ENCODE results near the gene PRDM2.

Gene PRDM2

GRCh38 chr1:13864760-13865159 is 164.8 kb downstream of the PRDM2 start:
- no peaks in the 10 kb centered on the region for H3K4me1 Mint-ChIP-seq (ENCODE audit: low read depth)
- H3K4me3 Mint-ChIP-seq, result no peak overlapping the region
- H3K27me3 Mint-ChIP-seq, result peaks cover 10% of the 10 kb centered on the region
- H3K27ac Mint-ChIP-seq, result no peak overlapping the region
- no peak for DNase-seq
- no peaks in the 10 kb centered on the region for H3K9me3 Mint-ChIP-seq
- no peaks in the 10 kb centered on the region for H3K36me3 Mint-ChIP-seq (ENCODE audit: low read depth)

- H3K4me1 Mint-ChIP-seq (ENCODE audit: low read depth), result no peaks in the 10 kb centered on the region
- H3K27ac Mint-ChIP-seq, result no peak overlapping the region
- DNase-seq, result no peak
- peaks cover 19% of the 10 kb centered on the region for H3K27me3 Mint-ChIP-seq
- H3K36me3 Mint-ChIP-seq (ENCODE audit: low read depth), result no peaks in the 10 kb centered on the region
- no peak overlapping the region for H3K4me3 Mint-ChIP-seq
- no peaks in the 10 kb centered on the region for H3K9me3 Mint-ChIP-seq
Measured at GRCh38 chr1:13865851-13866250, 165.9 kb downstream of the PRDM2 start.

GRCh38 chr1:13867603-13868002 is 167.6 kb downstream of the PRDM2 start:
- Mint-ChIP-seq H3K4me1 (ENCODE audit: low read depth) (no peaks in the 10 kb centered on the region), H3K4me3 (no peak overlapping the region), H3K27me3 (peaks cover 26% of the 10 kb centered on the region), H3K36me3 (ENCODE audit: low read depth) (no peaks in the 10 kb centered on the region), H3K27ac (no peak overlapping the region), H3K9me3 (no peaks in the 10 kb centered on the region)
- DNase-seq, result no peak

- Mint-ChIP-seq H3K4me1 (ENCODE audit: low read depth) (no peaks in the 10 kb centered on the region), H3K27ac (no peak overlapping the region), H3K4me3 (no peak overlapping the region), H3K9me3 (no peaks in the 10 kb centered on the region), H3K27me3 (peaks cover 33% of the 10 kb centered on the region), H3K36me3 (ENCODE audit: low read depth) (no peaks in the 10 kb centered on the region)
- DNase-seq, result no peak
Measured at GRCh38 chr1:13869172-13869797, 169.3 kb downstream of the PRDM2 start.

GRCh38 chr1:13871413-13871812 is 171.4 kb downstream of the PRDM2 start:
- Mint-ChIP-seq H3K4me1 (ENCODE audit: low read depth) (no peaks in the 10 kb centered on the region), H3K36me3 (ENCODE audit: low read depth) (no peaks in the 10 kb centered on the region), H3K9me3 (no peaks in the 10 kb centered on the region), H3K4me3 (no peak overlapping the region), H3K27me3 (peaks cover 28% of the 10 kb centered on the region), H3K27ac (no peak overlapping the region)
- DNase-seq, result no peak

GRCh38 chr1:13871886-13872285 is 171.9 kb downstream of the PRDM2 start:
- H3K36me3 Mint-ChIP-seq (ENCODE audit: low read depth), result no peaks in the 10 kb centered on the region
- H3K4me1 Mint-ChIP-seq (ENCODE audit: low read depth), result no peaks in the 10 kb centered on the region
- H3K4me3 Mint-ChIP-seq, result no peak overlapping the region
- peaks cover 28% of the 10 kb centered on the region for H3K27me3 Mint-ChIP-seq
- no peak for DNase-seq
- H3K9me3 Mint-ChIP-seq, result no peaks in the 10 kb centered on the region
- H3K27ac Mint-ChIP-seq, result no peak overlapping the region

- H3K4me1 Mint-ChIP-seq (ENCODE audit: low read depth), result no peaks in the 10 kb centered on the region
Measured at GRCh38 chr1:13873032-13873431, 173.0 kb downstream of the PRDM2 start.

More at GRCh38 chr1:13873032-13873431, 173.0 kb downstream of the PRDM2 start:
- no peak for DNase-seq
- Mint-ChIP-seq H3K36me3 (ENCODE audit: low read depth) (no peaks in the 10 kb centered on the region), H3K27me3 (peaks cover 28% of the 10 kb centered on the region), H3K9me3 (no peaks in the 10 kb centered on the region), H3K4me3 (no peak overlapping the region), H3K27ac (no peak overlapping the region)
